GM19238 (cell line): ENCODE measurements around the gene AGAP4.
"Not testable (repeated sequence)": the region's sequence is repeated elsewhere in the genome, so short reads cannot be mapped to it uniquely, and the experiment has no call there.

Source experiments
- DNase-seq: peaks from one replicate; pipeline ENCODE4 v3.0.0; 2011; ENCODE audit warnings: low spot score; ENCODE audit not compliant: insufficient read length

AGAP4 gene

DNA sequence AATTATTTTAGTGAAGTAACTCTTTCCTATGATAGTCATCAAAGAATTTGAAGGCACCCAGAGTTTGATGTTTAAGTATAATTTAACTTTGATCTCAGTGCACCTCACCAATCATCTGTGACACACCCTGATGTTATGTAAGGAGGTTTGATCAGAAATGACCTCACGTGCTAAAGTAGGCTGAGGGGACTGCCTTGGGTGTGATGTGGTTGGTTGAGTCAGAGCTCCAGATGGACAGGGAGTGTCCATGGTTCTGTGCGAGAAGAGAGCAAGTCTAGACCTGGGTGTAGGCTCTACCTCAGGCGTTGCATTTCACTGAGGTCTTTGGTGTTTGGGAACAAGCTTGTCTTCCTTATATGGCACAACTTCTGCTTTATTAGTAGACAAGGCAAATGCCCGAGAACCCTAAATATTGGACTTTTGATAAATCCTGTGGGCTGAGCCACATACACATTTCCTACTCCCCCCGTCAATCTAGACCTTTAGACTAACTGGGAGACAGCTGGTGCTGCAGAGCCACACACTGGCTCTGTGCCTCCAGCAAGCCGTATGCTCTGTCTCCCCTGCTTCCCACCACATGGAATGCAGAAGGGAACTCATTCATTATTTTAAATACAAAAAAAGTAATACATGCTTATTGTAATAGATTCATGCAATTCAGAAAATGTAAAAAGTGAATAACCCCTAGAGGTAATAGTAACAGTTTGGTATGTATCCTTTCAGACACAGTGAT is 56.4 kb downstream of the AGAP4 start:
- DNase-seq = not testable (repeated sequence)

DNA sequence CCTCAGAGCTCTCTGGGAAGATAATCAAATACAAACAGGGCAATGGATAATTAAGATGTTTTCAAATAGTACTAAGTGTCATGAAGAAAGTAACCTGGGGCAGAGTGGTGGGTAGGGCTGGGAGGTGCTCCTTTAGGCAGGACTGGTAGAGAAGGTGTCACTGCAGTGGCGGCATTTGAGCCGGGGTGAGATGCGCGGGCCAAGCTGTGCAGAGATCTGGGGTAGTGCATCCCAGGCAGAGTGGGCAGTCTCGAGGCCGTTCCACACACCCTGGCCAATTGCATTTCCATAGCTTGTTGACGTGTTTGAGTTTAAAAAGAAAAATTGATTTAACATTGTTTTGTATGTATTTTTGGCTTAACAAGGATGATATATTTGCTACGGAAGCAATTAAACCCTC is 57.3 kb downstream of the AGAP4 start:
- DNase-seq = not testable (repeated sequence)

DNA sequence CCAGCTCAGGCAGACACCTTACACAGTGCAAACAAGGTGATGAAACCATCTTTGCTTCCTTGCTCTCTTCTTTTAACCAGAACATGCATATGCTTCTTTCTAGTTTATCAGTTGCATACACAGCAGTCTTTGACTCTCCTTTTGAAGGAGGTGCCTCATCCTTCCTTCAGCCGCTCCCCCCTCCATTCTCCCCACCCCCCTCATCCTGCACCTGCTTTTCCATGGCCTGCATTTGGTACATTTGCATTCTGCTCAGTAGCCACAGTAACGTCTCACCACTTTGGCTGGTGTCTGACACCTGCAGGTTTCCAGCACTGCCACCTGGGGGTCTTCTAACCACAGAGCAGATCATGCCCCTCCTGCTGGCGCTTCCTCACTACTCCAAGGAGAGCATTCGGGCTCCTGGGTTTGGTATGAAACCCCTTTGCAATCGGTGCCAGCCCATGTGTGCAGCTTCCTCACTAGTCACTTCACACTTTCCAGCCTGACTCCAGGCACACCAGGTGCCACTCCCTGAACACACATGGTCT is 60.0 kb downstream of the AGAP4 start:
- DNase-seq = not testable (repeated sequence)

DNA sequence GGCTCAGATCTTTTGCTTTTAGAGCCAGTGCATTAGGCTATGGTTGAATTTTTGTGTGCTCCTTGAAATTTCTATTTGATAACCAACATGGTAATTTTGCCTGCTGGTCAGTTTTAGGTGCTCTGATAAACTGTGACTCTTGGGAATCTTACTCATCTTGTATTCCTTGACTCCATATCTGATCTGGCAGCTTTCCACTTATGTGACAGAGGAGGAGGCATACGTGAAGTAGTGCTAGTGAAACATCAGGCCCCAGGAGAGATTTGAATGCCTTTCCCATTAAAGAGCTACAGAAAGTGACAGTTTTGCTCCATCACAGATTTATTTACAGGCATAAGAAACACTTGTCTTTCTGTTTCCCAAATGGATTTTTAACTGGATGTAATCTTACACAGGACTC is 61.1 kb downstream of the AGAP4 start:
- not testable (repeated sequence) for DNase-seq
